Gastroesophageal sphincter (tissue), 4 donors: ENCODE data around the gene KIF12. TPM values are rescaled to one million over a fixed set of nuclear protein-coding genes. Genes with fewer than 3 reads are reported as not detected.

ENCODE experiments used
- ATAC-seq: fragments of 150-250 bp; one replicate; pipeline ENCODE4 v1.9.1; 2016; ENCODE audit warnings: mild to moderate bottlenecking, moderate library complexity
- H3K27ac ChIP-seq, 4 donors: fragments of 200-600 bp; sonication (generic) in 3 of 4; 1 replicate in 3 of 4; 2 replicates in 1 of 4; pipeline ENCODE4 v1.5.1; 2016 to 2019
- H3K27me3 ChIP-seq: fragments of 200-600 bp; sonication (generic); one replicate; pipeline ENCODE4 v1.5.1; 2019
- H3K36me3 ChIP-seq, 2 donors: fragments of 200-600 bp; sonication (generic); one replicate each; pipeline ENCODE4 v1.5.1; 2019; ENCODE audit warnings: control low read depth in 1 of 2
- H3K4me1 ChIP-seq, 3 donors: fragments of 200-600 bp; sonication (generic); 1 replicate in 2 of 3; 2 replicates in 1 of 3; pipeline ENCODE4 v1.5.1; 2016 to 2019; ENCODE audit warnings: control low read depth in 2 of 3
- H3K4me3 ChIP-seq, 2 donors: fragments of 200-600 bp; sonication (generic); one replicate each; pipeline ENCODE4 v1.5.1; 2019; ENCODE audit warnings: mild to moderate bottlenecking in 1 of 2, moderate library complexity in 1 of 2
- H3K9me3 ChIP-seq, 3 donors: fragments of 200-600 bp; sonication (generic); one replicate each; pipeline ENCODE4 v1.5.1; 2017 to 2019; ENCODE audit warnings: control low read depth in 2 of 3
- CTCF ChIP-seq, 4 experiments: fragments of 200-600 bp in 2 of 4; fragments of 450-650 bp in 2 of 4; sonication (generic) in 1 of 4; IDR thresholded peaks; one replicate each; pipeline ENCODE4 v1.5.1; 2017 to 2019; ENCODE audit warnings: antibody characterized with exemption in 4 of 4, mild to moderate bottlenecking in 2 of 4, moderate library complexity in 2 of 4
- EP300 ChIP-seq: sonication (generic); formaldehyde crosslinking; IDR thresholded peaks from one replicate; pipeline ENCODE4 v1.6.1; 2017; ENCODE audit warnings: antibody characterized with exemption, mild to moderate bottlenecking
- POLR2A ChIP-seq, 2 donors: fragments of 450-650 bp; IDR thresholded peaks; one replicate each; pipeline ENCODE4 v1.6.1; 2017; ENCODE audit warnings: antibody characterized with exemption in 2 of 2, mild to moderate bottlenecking in 2 of 2, moderate library complexity in 1 of 2
- POLR2AphosphoS5 ChIP-seq: sonication (generic); formaldehyde crosslinking; IDR thresholded peaks from one replicate; pipeline ENCODE4 v1.6.1; 2017; ENCODE audit warnings: antibody characterized with exemption
- WGBS, 2 donors: methylation state at CpG; one replicate each; pipeline ENCODE4 v1.1.5; 2018; ENCODE audit warnings: low coverage in 1 of 2; 5-methylcytosine and 5-hydroxymethylcytosine counted together
- total RNA-seq, 4 donors: library from RNA; depleted of rRNA; stranded (reverse); fragments of >200 nt; gene quantifications; one replicate each; pipeline ENCODE4 v1.1.0, GENCODE V29; 2016

KIF12 gene
- total RNA-seq, 4 donors from 2014 or later: not detected

DNA sequence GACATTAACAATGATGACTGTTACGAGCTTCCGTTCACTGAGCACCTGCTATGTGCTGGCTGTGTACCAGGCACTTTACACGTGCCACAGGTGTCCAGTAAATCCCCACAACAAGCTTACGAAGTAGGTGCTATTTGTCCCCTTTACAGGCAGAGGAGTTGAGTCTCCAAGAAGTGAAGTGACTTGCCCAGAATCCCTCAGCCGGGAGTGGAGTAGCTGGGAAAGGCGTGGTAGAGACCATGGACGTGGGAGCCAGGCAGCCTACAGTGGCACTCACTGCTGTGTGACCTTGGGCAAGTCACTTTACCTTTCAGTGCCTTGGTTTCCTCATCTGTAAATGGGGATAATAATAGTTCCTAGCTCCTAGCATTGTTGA, 20.3 kb downstream of the KIF12 start:
- H3K4me3 ChIP-seq: no peak overlapping the region
- WGBS, 2 donors: 78 to 96% methylated on average over 4 of the region's 7 CpGs
- H3K4me1 ChIP-seq: peaks cover 0 to 16% (median 0%) of the 10 kb centered on the region in 3 donors
- no peak overlapping the region for H3K27ac ChIP-seq
- TF ChIP-seq EP300 (no peak), CTCF (IDR thresholded peaks at IDR 0.05) (no peak), POLR2AphosphoS5 (no peak), POLR2A (IDR thresholded peaks at IDR 0.05) (no peak)
- no peaks in the 10 kb centered on the region for H3K36me3 ChIP-seq
- H3K9me3 ChIP-seq: no peaks in the 10 kb centered on the region
- H3K27me3 ChIP-seq: peaks cover 32% of the 10 kb centered on the region
- ATAC-seq: no peak

DNA sequence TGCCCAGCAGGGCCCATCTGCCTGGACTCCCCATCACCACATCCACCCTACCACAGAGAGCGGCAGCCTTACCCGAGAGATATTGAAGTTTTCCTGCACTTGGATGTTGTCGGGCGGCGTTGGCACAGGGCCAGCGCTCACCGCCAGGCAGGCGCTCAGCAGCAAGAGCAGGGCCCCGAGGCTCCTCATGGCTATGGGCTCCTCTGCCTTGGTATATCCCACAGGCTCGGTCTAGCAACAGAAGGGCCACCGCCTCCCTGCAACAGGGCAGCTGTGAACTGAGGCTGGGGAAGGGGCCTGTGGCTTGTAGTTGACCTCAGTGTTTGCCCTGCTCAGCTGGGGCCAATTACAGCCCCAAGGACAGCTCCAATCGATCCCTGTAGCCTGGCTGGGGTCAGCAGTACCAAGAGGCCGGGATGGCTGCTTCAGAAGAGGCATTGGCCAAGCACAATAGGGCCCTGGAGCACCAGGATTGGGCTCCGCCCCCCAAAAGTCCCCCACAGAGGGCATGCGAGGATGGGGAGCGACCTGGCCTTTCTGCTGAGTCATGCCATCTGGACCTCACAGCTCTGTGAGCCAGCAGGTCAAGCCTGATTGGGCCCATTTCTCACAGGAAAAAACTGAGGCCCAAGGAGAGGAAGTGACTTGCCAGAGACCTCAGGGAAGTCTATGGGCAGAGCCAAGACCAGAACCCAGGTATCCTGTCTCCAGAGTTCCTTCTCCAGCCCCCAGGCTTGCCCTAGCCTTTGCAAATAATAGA, 20.9 kb downstream of the KIF12 start, which contains the start of gene AMBP:
TSS of gene AMBP (minus strand) at position 280 of the 760 bp plus-strand sequence. CDS start at position 189, 91 bp downstream.
- Histone ChIP-seq H3K9me3 (no peaks in the 10 kb centered on the region), H3K27me3 (peaks cover 32% of the 10 kb centered on the region), H3K4me1 (peaks cover 0 to 10% (median 0%) of the 10 kb centered on the region in 3 donors), H3K4me3 (no peak within 1 kb of the TSS), H3K36me3 (no peaks in the 10 kb centered on the region), H3K27ac (no peak within 1 kb of the TSS)
- TF ChIP-seq EP300 (no peak), POLR2AphosphoS5 (no peak), CTCF (IDR thresholded peaks at IDR 0.05) (no peak), POLR2A (IDR thresholded peaks at IDR 0.05) (no peak)
- WGBS, 2 donors: 20% methylated on average over 1 of the region's 16 CpGs; no CpG with 5 or more reads in 1 of the 2 donors
- no peak for ATAC-seq

DNA sequence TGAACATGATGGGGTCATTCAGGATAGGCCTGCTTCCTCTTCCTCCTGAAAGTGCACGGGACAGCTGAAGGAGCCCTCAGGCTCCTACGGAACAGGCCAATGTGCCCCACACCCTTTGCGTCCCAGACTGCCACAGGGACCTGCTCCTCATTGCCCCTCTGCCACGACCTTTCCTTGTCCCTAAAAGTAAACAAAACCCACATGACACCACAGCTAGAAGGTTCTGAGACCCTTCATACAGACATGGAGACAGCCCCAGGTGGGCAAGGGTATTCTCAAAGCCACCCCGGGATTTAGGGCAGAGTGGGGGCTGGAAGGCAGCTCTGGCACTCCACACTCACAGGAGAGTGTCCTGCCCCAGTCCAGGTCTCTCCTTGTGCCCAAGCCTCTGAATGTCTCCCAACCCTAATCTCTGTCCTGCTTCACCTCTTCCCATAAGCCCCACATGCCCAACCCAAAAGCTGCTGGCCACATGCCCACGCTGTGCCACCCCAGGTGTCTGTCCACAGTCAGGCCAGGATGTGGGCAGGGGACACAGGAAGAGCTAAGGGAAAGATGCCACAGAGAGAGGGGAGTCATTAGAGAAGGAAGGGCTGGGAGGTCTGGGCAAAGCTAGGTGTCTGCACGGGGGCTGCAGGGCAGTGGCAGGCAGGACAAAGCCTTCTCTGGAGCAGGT, 21.8 kb downstream of the KIF12 start:
- 63 to 75% methylated on average over 4 of the region's 7 CpGs for WGBS, 2 donors

DNA sequence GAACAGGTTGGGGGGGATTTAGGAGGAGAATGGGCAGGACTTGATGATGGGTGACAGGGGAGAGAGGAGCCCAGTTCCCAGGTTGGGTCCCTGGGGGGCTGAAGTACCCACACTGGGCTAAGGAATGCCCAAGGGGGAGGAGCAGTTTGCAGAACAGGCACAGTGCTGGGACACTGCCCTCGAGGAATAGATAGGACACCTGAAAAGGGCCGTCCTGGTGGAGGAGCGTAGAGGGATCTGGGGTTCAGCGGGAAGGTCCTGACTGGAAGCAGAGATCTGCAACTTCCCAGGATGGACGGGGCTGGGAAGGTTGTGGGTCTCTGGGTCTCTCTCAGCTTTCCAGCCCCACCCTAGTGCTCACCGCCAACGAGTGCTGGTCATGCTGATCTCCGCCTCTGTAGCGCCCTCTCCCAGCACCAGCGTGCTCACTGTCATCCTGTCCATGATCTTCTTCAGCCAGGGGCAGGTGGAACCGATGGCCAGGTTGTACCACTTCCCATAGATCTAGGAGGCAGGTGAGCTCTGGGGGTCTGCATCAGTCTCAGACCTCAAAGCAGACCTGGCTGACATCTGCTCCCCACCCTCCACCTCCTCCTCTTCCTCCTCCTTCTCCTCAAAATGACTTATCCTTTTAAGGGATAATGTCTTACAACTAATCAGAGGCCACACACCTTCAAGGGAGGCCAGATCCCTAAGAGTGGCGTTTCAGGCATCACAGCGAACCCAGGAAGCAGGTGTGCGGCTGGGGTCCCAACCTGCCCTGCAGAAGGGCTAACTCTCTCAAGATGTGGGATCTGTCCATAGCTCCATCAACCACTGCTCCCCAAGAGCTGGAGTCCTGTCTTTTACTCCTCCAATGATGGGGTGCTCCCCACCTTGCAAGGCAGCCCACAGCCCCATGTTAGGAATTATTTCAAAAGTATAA, 22.6 kb downstream of the KIF12 start:
- Histone ChIP-seq H3K27me3 (peaks cover 32% of the 10 kb centered on the region), H3K27ac (no peak overlapping the region), H3K9me3 (no peaks in the 10 kb centered on the region), H3K36me3 (no peaks in the 10 kb centered on the region), H3K4me3 (no peak overlapping the region), H3K4me1 (peaks cover 0 to 9% (median 0%) of the 10 kb centered on the region in 3 donors)
- 50 to 65% methylated on average over 3 to 4 of the region's 14 CpGs for WGBS, 2 donors
- no peak for ATAC-seq
- TF ChIP-seq POLR2AphosphoS5 (no peak), EP300 (no peak), CTCF (IDR thresholded peaks at IDR 0.05) (no peak), POLR2A (IDR thresholded peaks at IDR 0.05) (no peak)

More for the DNA sequence above, 21.8 kb downstream of the KIF12 start:
- H3K4me3 ChIP-seq: no peak overlapping the region
- peaks cover 0 to 6% (median 0%) of the 10 kb centered on the region in 3 donors for H3K4me1 ChIP-seq
- no peak for TF ChIP-seq POLR2AphosphoS5
- no peak for TF ChIP-seq CTCF (IDR thresholded peaks at IDR 0.05)
- TF ChIP-seq POLR2A (IDR thresholded peaks at IDR 0.05): no peak
- TF ChIP-seq EP300: no peak
- H3K9me3 ChIP-seq: no peaks in the 10 kb centered on the region
- ATAC-seq: no peak
- no peak overlapping the region for H3K27ac ChIP-seq
- H3K36me3 ChIP-seq: no peaks in the 10 kb centered on the region
- peaks cover 32% of the 10 kb centered on the region for H3K27me3 ChIP-seq
